Transverse colon (tissue), 4 donors: ENCODE data around the gene CDHR3. TPM values are rescaled to one million over a fixed set of nuclear protein-coding genes. Genes with fewer than 3 reads are reported as not detected.
"Not testable (repeated sequence)": the region's sequence is repeated elsewhere in the genome, so short reads cannot be mapped to it uniquely, and the experiment has no call there.

Experiments used
- DNase-seq: peaks from one replicate; pipeline ENCODE4 v3.0.0-alpha.2; 2019
- H3K27ac ChIP-seq, 4 donors: fragments of 200-600 bp; sonication (generic); 2 replicates each; pipeline ENCODE4 v1.5.1; 2016 to 2018; ENCODE audit warnings: inconsistent platforms in 4 of 4
- H3K27me3 ChIP-seq: fragments of 200-600 bp; sonication (generic); 2 replicates; pipeline ENCODE4 v1.5.1; 2017; ENCODE audit warnings: inconsistent platforms
- H3K36me3 ChIP-seq, 4 donors: fragments of 200-600 bp; sonication (generic); 2 replicates each; pipeline ENCODE4 v1.5.1; 2017 to 2019; ENCODE audit warnings: inconsistent platforms in 4 of 4
- H3K4me1 ChIP-seq, 4 donors: fragments of 200-600 bp; sonication (generic); 2 replicates each; pipeline ENCODE4 v1.5.1; 2017 to 2020; ENCODE audit warnings: inconsistent platforms in 4 of 4
- H3K4me3 ChIP-seq, 4 donors: fragments of 200-600 bp; sonication (generic); 1 replicate in 1 of 4; 2 replicates in 3 of 4; pipeline versions ENCODE4 v1.5.1 to v1.6.1; 2017 to 2019; ENCODE audit warnings: inconsistent platforms in 4 of 4
- H3K9me3 ChIP-seq, 2 donors: fragments of 200-600 bp; sonication (generic); 2 replicates each; pipeline ENCODE4 v1.5.1; 2017 to 2019; ENCODE audit warnings: inconsistent platforms in 2 of 2
- EP300 ChIP-seq: sonication (generic); formaldehyde crosslinking; IDR thresholded peaks from one replicate; pipeline ENCODE4 v1.6.1; 2017; ENCODE audit warnings: antibody characterized with exemption, low read depth
- POLR2A ChIP-seq: fragments of 450-650 bp; IDR thresholded peaks from one replicate; pipeline ENCODE4 v1.6.1; 2016; ENCODE audit warnings: antibody characterized with exemption, mild to moderate bottlenecking, moderate library complexity
- POLR2AphosphoS5 ChIP-seq, 3 donors: sonication (generic); formaldehyde crosslinking; IDR thresholded peaks; one replicate each; pipeline ENCODE4 v1.6.1; 2016; ENCODE audit warnings: antibody characterized with exemption in 3 of 3
- WGBS, 2 donors: methylation state at CpG; one replicate each; pipeline ENCODE4 v1.1.5; 2018; ENCODE audit warnings: low coverage in 1 of 2; 5-methylcytosine and 5-hydroxymethylcytosine counted together
- in situ Hi-C, 4 donors: fragments of 200-750 bp; cut with MboI; loops; one replicate each; pipeline versions ENCODE4 v1.15.0 to v1.15.1; 2017; ENCODE audit warnings: low sequenced_read_pairs in 3 of 4, low pct_ligation_motif_present in 1 of 4, low pct_unique_long_range_greater_than_20kb in 1 of 4
- intact Hi-C: fragments of 100-400 bp; cut with DNase I; formaldehyde crosslinking; loops from one replicate; pipeline ENCODE4 v1.15.1; 2023; ENCODE audit warnings: low total_unique reads
- total RNA-seq, 4 donors: library from RNA; depleted of rRNA; stranded (reverse); fragments of >200 nt; gene quantifications; one replicate each; pipeline ENCODE4 v1.1.0, GENCODE V29; 2016
- TF ChIP-seq, protein P1 (sequence below), 5 experiments: fragments of 200-600 bp in 3 of 5; fragments of 450-650 bp in 2 of 5; sonication (generic) in 3 of 5; IDR thresholded peaks; 1 replicate in 2 of 5; 2 replicates in 3 of 5; pipeline ENCODE4 v1.5.1; 2016 to 2017; ENCODE audit warnings: antibody characterized with exemption in 5 of 5, inconsistent platforms in 3 of 5, mild to moderate bottlenecking in 2 of 5, moderate library complexity in 1 of 5

The CDHR3 gene
- total RNA-seq, 4 donors from 2014 or later, result 7.6 to 34.4 (median 29.1) TPM

DNA sequence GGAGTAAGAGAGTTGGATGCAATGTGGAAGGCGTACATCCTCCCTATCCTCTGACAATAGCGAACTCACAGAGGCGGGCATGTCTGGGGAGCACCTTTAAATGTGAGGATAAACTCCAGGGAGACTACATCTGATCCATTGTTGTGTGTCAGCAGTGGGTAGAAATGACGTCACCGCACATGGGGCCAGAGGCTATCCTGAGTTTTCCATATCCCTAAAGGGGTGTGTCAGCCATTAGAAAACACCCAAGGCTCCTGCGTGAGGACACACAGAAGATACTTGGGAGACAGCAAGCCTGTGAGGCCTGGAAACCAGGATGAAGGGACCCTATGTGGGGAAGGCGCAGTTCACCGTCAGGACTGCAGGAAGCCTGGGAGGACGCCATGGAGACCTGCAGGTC lies 17.2 kb upstream of the CDHR3 start:
- WGBS, 2 donors, result 93 to 100% methylated on average over 3 to 9 of the region's 9 CpGs
- TF ChIP-seq POLR2A, result no peak
- TF ChIP-seq, protein P1, sequence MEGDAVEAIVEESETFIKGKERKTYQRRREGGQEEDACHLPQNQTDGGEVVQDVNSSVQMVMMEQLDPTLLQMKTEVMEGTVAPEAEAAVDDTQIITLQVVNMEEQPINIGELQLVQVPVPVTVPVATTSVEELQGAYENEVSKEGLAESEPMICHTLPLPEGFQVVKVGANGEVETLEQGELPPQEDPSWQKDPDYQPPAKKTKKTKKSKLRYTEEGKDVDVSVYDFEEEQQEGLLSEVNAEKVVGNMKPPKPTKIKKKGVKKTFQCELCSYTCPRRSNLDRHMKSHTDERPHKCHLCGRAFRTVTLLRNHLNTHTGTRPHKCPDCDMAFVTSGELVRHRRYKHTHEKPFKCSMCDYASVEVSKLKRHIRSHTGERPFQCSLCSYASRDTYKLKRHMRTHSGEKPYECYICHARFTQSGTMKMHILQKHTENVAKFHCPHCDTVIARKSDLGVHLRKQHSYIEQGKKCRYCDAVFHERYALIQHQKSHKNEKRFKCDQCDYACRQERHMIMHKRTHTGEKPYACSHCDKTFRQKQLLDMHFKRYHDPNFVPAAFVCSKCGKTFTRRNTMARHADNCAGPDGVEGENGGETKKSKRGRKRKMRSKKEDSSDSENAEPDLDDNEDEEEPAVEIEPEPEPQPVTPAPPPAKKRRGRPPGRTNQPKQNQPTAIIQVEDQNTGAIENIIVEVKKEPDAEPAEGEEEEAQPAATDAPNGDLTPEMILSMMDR (IDR thresholded peaks at IDR 0.05), result no peak
- no peak for TF ChIP-seq POLR2AphosphoS5 (IDR thresholded peaks at IDR 0.05)
- TF ChIP-seq EP300, result no peak
- H3K27ac ChIP-seq, result no peak overlapping the region
- intact Hi-C loops, result no loop called here
- H3K9me3 ChIP-seq, result no peaks in the 10 kb centered on the region
- in situ Hi-C loops, result no loop called here
- no peaks in the 10 kb centered on the region for H3K36me3 ChIP-seq
- H3K27me3 ChIP-seq, result no peaks in the 10 kb centered on the region
- H3K4me1 ChIP-seq, result no peaks in the 10 kb centered on the region
- DNase-seq, result no peak
- no peak overlapping the region for H3K4me3 ChIP-seq

DNA sequence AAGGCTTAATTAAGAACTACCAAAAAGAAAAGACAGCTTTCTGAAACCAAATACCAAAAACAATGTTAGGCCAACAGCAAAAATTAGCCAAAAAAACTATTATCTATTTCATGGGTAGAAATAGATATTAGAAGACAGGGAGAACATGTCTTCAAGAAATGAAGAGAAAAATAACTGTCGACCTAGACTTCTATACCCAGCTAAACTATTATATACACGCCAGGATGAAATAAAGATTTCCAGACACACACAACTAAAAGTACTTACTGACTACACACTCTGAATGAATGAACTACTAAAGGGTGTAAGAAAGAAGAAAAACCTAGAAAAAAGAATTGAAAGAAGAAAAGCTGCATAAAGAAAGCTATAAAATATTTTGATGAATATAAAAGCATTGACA lies 11.5 kb upstream of the CDHR3 start:
- TF ChIP-seq, protein P1 (IDR thresholded peaks at IDR 0.05), result no peak
- Histone ChIP-seq H3K27me3 (no peaks in the 10 kb centered on the region), H3K9me3 (peaks cover 7 to 8% of the 10 kb centered on the region in 2 donors), H3K27ac (no peak overlapping the region), H3K4me3 (no peak overlapping the region), H3K36me3 (no peaks in the 10 kb centered on the region), H3K4me1 (no peaks in the 10 kb centered on the region)
- no peak for DNase-seq
- intact Hi-C loops (no loop called here), in situ Hi-C loops (no loop called here)
- 94 to 96% methylated on average over 2 of the region's 2 CpGs for WGBS, 2 donors

DNA sequence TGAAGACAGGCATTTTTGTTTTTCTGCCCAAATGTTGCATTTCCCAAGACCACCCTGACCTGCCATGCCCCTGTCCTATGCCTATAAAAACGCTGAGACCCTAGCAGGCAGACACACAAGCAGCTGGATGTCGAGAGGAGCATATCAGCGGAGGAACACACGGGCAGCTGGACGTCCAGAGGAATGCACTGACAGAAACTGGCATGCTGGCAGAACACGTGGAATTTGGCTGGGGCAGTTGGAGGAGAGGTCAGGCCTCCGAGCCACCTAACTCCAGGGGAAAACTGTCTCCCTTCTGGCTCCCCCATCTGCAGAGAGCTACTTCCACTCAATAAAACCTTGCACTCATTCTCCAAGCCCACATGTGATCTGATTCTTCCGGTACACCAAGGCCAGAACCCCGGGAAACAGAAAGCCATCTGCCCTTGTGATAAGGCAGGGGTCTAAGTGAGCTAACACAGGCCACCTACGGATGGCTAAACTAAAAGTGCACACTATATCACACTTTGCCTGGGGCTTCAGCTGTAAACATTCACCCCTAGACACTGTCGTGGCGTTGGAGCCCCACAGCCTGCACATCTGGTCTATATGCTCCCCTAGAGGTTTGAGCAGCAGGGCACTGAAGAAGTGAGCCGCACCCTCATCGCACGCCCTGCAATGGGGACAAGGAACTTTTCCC lies 10.0 kb upstream of the CDHR3 start:
- no peak overlapping the region for H3K27ac ChIP-seq
- intact Hi-C loops (no loop called here), in situ Hi-C loops (no loop called here)
- peaks cover 7 to 8% of the 10 kb centered on the region in 2 donors for H3K9me3 ChIP-seq
- H3K4me1 ChIP-seq, result no peaks in the 10 kb centered on the region
- DNase-seq, result no peak
- WGBS, 2 donors, result 75 to 82% methylated on average over 4 to 15 of the region's 15 CpGs
- TF ChIP-seq, protein P1 (IDR thresholded peaks at IDR 0.05), result no peak
- TF ChIP-seq POLR2AphosphoS5 (IDR thresholded peaks at IDR 0.05) (no peak), POLR2A (no peak), EP300 (no peak)
- no peaks in the 10 kb centered on the region for H3K36me3 ChIP-seq
- H3K4me3 ChIP-seq, result no peak overlapping the region
- no peaks in the 10 kb centered on the region for H3K27me3 ChIP-seq

DNA sequence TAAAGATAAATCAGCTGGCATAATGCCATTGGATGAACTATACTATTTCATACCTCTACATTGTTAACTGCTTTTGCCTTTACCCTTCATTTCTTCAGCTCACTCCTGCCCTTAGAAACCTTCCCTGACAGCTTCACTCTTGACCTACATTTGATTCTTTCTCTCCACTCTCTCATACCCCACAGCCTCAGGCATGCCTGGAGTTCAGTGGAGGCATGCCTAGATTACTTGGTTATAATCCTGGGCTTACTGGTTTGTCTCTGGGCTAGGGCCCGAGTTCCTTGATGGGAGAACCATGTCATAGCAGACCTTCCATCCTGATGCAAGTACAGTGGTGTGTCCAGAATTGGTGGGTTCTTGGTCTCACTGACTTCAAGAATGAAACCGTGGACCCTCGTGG lies 8.4 kb upstream of the CDHR3 start:
- no peak overlapping the region for H3K4me3 ChIP-seq
- no peaks in the 10 kb centered on the region for H3K36me3 ChIP-seq
- no peak for DNase-seq
- intact Hi-C loops (no loop called here), in situ Hi-C loops (no loop called here)
- no peaks in the 10 kb centered on the region for H3K4me1 ChIP-seq
- no peaks in the 10 kb centered on the region for H3K27me3 ChIP-seq
- H3K9me3 ChIP-seq, result peaks cover 7 to 8% of the 10 kb centered on the region in 2 donors
- no peak overlapping the region for H3K27ac ChIP-seq
- TF ChIP-seq EP300, result no peak
- TF ChIP-seq POLR2AphosphoS5 (IDR thresholded peaks at IDR 0.05), result no peak
- 78 to 89% methylated on average over 3 of the region's 3 CpGs for WGBS, 2 donors

DNA sequence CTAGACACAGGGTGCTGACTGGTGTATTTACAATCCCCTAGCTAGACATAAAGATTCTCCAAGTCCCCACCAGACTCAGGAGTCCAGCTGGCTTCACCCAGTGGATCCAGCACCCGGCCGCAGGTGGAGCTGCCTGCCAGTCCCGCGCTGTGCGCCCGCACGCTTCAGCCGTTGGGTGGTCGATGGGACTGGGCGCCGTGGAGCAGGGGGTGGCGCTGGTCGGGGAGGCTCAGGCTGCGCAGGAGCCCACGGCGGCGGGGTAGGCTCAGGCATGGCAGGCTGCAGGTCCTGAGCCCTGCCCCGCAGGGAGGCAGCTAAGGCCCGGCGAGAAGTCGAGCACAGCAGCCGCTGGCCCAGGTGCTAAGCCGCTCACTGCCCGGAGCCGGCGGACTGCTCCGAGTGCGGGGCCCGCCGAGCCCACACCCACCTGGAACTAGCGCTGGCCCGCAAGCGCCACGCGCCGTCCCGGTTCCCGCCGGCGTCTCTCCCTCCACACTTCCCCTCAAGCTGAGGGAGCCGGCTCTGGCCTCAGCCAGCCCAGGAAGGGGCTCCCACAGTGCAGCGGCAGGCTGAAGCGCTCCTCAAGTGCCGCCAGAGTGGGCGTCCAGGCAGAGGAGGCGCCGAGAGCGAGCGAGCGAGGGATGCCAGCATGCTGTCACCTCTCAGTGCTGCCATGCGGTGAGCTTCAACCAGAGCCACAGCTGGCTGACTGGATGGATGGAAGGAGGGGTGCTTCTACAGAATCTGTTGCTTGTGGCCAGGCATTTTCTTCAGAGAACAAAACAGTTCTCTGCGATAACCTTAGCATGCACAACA lies 7.2 kb upstream of the CDHR3 start:
- H3K36me3 ChIP-seq, intact Hi-C loops, DNase-seq, H3K9me3 ChIP-seq, H3K27ac ChIP-seq, H3K4me3 ChIP-seq, H3K27me3 ChIP-seq, in situ Hi-C loops, H3K4me1 ChIP-seq: not testable (repeated sequence)
- 40 to 94% methylated on average over 2 to 51 of the region's 52 CpGs for WGBS, 2 donors
